Mucosa of descending colon (tissue), 3 donors: ENCODE results near the gene FAM209B. TPM values are rescaled to one million over a fixed set of nuclear protein-coding genes. Genes with fewer than 3 reads are reported as not detected.
"Not testable (repeated sequence)": the region's sequence is repeated elsewhere in the genome, so short reads cannot be mapped to it uniquely, and the experiment has no call there.

Experiments used
- ATAC-seq: fragments of 200-7000 bp; cut with Tn5 transposase; one replicate; pipeline ENCODE4 v1.9.1; 2020; ENCODE audit warnings: mild to moderate bottlenecking, moderate library complexity
- DNase-seq, 3 donors: peaks; one replicate each; pipeline ENCODE4 v3.0.0-alpha.2; 2020
- H3K36me3 ChIP-seq: fragments of 200-600 bp; one replicate; pipeline ENCODE4 v1.8.0; 2021; ENCODE audit warnings: low read depth, mild to moderate bottlenecking
- H3K4me1 ChIP-seq: fragments of 200-600 bp; one replicate; pipeline ENCODE4 v1.8.0; 2021; ENCODE audit warnings: low read depth, mild to moderate bottlenecking
- H3K4me3 ChIP-seq: fragments of 200-600 bp; one replicate; pipeline ENCODE4 v1.8.0; 2021; ENCODE audit warnings: mild to moderate bottlenecking
- H3K9me3 ChIP-seq: fragments of 200-600 bp; one replicate; pipeline ENCODE4 v1.8.0; 2021; ENCODE audit warnings: mild to moderate bottlenecking
- CTCF ChIP-seq: fragments of 200-600 bp; IDR thresholded peaks from one replicate; pipeline ENCODE4 v1.8.0; 2022; ENCODE audit warnings: antibody characterized with exemption, mild to moderate bottlenecking
- intact Hi-C, 2 donors: fragments of 100-400 bp; cut with DNase I in 1 of 2; cut with micrococcal nuclease in 1 of 2; formaldehyde crosslinking; loops; one replicate each; pipeline versions ENCODE4 v1.11.0 to v1.11.1; 2022; cut with DNase I, micrococcal nuclease
- total RNA-seq, 3 donors: library from RNA; stranded (reverse); fragmentation: NEBNext Ultra II Directional in 2 of 3; extraction: Animal tissue kit (Norgen Biotek cat#: 25700) in 2 of 3; gene quantifications; one replicate each; pipeline versions ENCODE4 v1.2.1 to v1.2.4, GENCODE V29; 2021 to 2023
- donor health status: DM: no; HTN: no; CAD: no; lungs with moderate emphysema.
- donor health status: DM: no; HTN: no; CAD: no.
- donor health status: DM: no; HTN: yes; CAD: no.

The FAM209B gene
- total RNA-seq, 3 donors from 2014 or later, result not detected

- TF ChIP-seq CTCF, result no peak
- no peak for DNase-seq
- peaks cover 24% of the 10 kb centered on the region for H3K9me3 ChIP-seq
- no peaks in the 10 kb centered on the region for H3K4me1 ChIP-seq
- no peak overlapping the region for H3K4me3 ChIP-seq
- H3K36me3 ChIP-seq, result peaks cover 21% of the 10 kb centered on the region
- no peak for ATAC-seq
- intact Hi-C loops, result no loop called here
Measured at GRCh38 chr20:56517211-56517610, 15.8 kb upstream of the FAM209B start.

- no peak for ATAC-seq
- intact Hi-C loops, result no loop called here
- TF ChIP-seq CTCF, result no peak
- Histone ChIP-seq H3K9me3 (peaks cover 24% of the 10 kb centered on the region), H3K4me3 (no peak overlapping the region), H3K4me1 (no peaks in the 10 kb centered on the region), H3K36me3 (peaks cover 21% of the 10 kb centered on the region)
- DNase-seq, result no peak
Measured at GRCh38 chr20:56517641-56518040, 15.4 kb upstream of the FAM209B start.

GRCh38 chr20:56518126-56518525 is 14.9 kb upstream of the FAM209B start:
- Histone ChIP-seq H3K4me1 (no peaks in the 10 kb centered on the region), H3K4me3 (no peak overlapping the region), H3K36me3 (peaks cover 21% of the 10 kb centered on the region), H3K9me3 (peaks cover 24% of the 10 kb centered on the region)
- ATAC-seq (no peak), DNase-seq (no peak)
- no peak for TF ChIP-seq CTCF
- intact Hi-C loops, result no loop called here

GRCh38 chr20:56518721-56519398 is 14.2 kb upstream of the FAM209B start:
- DNase-seq, result no peak
- peaks cover 21% of the 10 kb centered on the region for H3K36me3 ChIP-seq
- no peak for ATAC-seq
- no peak for TF ChIP-seq CTCF
- H3K4me3 ChIP-seq, result no peak overlapping the region
- H3K4me1 ChIP-seq, result no peaks in the 10 kb centered on the region
- peaks cover 24% of the 10 kb centered on the region for H3K9me3 ChIP-seq
- intact Hi-C loops, result no loop called here

- no peak for TF ChIP-seq CTCF
- peaks cover 21% of the 10 kb centered on the region for H3K36me3 ChIP-seq
- ATAC-seq (no peak), DNase-seq (no peak)
- H3K9me3 ChIP-seq, result peaks cover 24% of the 10 kb centered on the region
- intact Hi-C loops, result no loop called here
- H3K4me3 ChIP-seq, result no peak overlapping the region
- no peaks in the 10 kb centered on the region for H3K4me1 ChIP-seq
Measured at GRCh38 chr20:56519551-56519950, 13.5 kb upstream of the FAM209B start.

- no peak for TF ChIP-seq CTCF
- intact Hi-C loops, result no loop called here
- ATAC-seq, result no peak
- Histone ChIP-seq H3K4me1 (no peaks in the 10 kb centered on the region), H3K36me3 (peaks cover 21% of the 10 kb centered on the region), H3K4me3 (no peak overlapping the region), H3K9me3 (peaks cover 24% of the 10 kb centered on the region)
- no peak for DNase-seq
Measured at GRCh38 chr20:56520180-56520579, 12.9 kb upstream of the FAM209B start.

- Histone ChIP-seq H3K36me3 (peaks cover 21% of the 10 kb centered on the region), H3K9me3 (peaks cover 24% of the 10 kb centered on the region)
- H3K4me1 ChIP-seq, intact Hi-C loops, ATAC-seq, H3K4me3 ChIP-seq: not testable (repeated sequence)
- DNase-seq, result peak in 1 of 3 donors; percentile 2
Measured at GRCh38 chr20:56520746-56521354, 12.2 kb upstream of the FAM209B start.
